IMR-90 (cell line): Measurements from ENCODE around the gene FXN. TPM values are rescaled to one million over a fixed set of nuclear protein-coding genes. Genes with fewer than 3 reads are reported as not detected.

Experiments
- ATAC-seq: fragments of 200-7000 bp; cut with Tn5 transposase; 2 replicates; pipeline ENCODE4 v1.9.1; 2020; ENCODE audit warnings: low read depth, mild to moderate bottlenecking, moderate library complexity
- BruUV-seq: library from RNA; stranded (reverse); fragments of 400-500 nt; replicated peaks from 2 replicates; lab custom pipeline; 2021; lab: Mats Ljungman, UMichigan
- CTCF ChIA-PET: fragments of 300-600 bp; formaldehyde crosslinking; extraction: SDS; loops from one replicate; lab custom pipeline; 2021; ENCODE audit warnings: antibody characterized with exemption; lab: Yijun Ruan, JAX
- POLR2A ChIA-PET: fragments of 300-600 bp; sonication (Branson Sonifier 250); formaldehyde crosslinking; loops from one replicate; lab custom pipeline; 2022; ENCODE audit warnings: antibody characterized with exemption; ENCODE audit not compliant: unreplicated experiment; lab: Charles Lee
- DNase-seq: peaks from one replicate; pipeline ENCODE4 v3.0.0; 2013
- H2AFZ ChIP-seq: replicated peaks from 2 replicates; pipeline ENCODE3; 2013; ENCODE audit warnings: low read length, mild to moderate bottlenecking; ENCODE audit not compliant: poor library complexity
- H2AK5ac ChIP-seq: 2 replicates; pipeline ENCODE4 v1.6.1; 2013; ENCODE audit warnings: low read depth, low read length, inconsistent platforms
- H2AK9ac ChIP-seq: replicated peaks from 2 replicates; pipeline ENCODE3; 2013; ENCODE audit warnings: mild to moderate bottlenecking, low read depth, low read length, moderate library complexity; ENCODE audit not compliant: poor library complexity
- H2BK120ac ChIP-seq: 2 replicates; pipeline ENCODE4 v1.6.1; 2013; ENCODE audit warnings: low read depth, low read length, inconsistent platforms
- H2BK15ac ChIP-seq: 3 replicates; pipeline ENCODE4 v1.6.1; 2013; ENCODE audit warnings: low read depth, low read length, inconsistent platforms
- H2BK20ac ChIP-seq: 2 replicates; pipeline ENCODE4 v1.6.1; 2013; ENCODE audit warnings: low read depth, mild to moderate bottlenecking, inconsistent platforms, low read length, moderate library complexity
- H2BK5ac ChIP-seq: 2 replicates; pipeline ENCODE4 v1.6.1; 2013; ENCODE audit warnings: mild to moderate bottlenecking, low read depth, low read length, inconsistent platforms; ENCODE audit not compliant: poor library complexity, severe bottlenecking
- H3K14ac ChIP-seq: replicated peaks from 2 replicates; pipeline ENCODE4 v1.6.1; 2013; ENCODE audit warnings: low read depth, low read length, inconsistent platforms
- H3K18ac ChIP-seq: 2 replicates; pipeline ENCODE4 v1.6.1; 2013; ENCODE audit warnings: low read depth, low read length, control low read depth
- H3K23ac ChIP-seq: 2 replicates; pipeline ENCODE4 v1.6.1; 2013; ENCODE audit warnings: low read depth, low read length, inconsistent platforms
- H3K27ac ChIP-seq: 2 replicates; pipeline ENCODE4 v1.5.1; 2013; ENCODE audit warnings: mild to moderate bottlenecking, control low read depth, low read length; ENCODE audit not compliant: insufficient read depth
- H3K27me3 ChIP-seq: 2 replicates; pipeline ENCODE4 v1.6.1; 2013; ENCODE audit warnings: low read length; ENCODE audit not compliant: control insufficient read depth, insufficient read depth
- H3K36me3 ChIP-seq: 2 replicates; pipeline ENCODE4 v1.6.1; 2013; ENCODE audit warnings: low read length, mixed read lengths; ENCODE audit not compliant: control insufficient read depth, insufficient read depth
- H3K4ac ChIP-seq: 2 replicates; pipeline ENCODE4 v1.6.1; 2013; ENCODE audit warnings: low read depth, low read length, inconsistent platforms
- H3K4me1 ChIP-seq: 2 replicates; pipeline ENCODE4 v1.6.1; 2013; ENCODE audit warnings: low read length, mixed read lengths; ENCODE audit not compliant: control insufficient read depth, insufficient read depth
- H3K4me2 ChIP-seq: 2 replicates; pipeline ENCODE4 v1.6.1; 2013; ENCODE audit warnings: low read depth, mild to moderate bottlenecking, control low read depth, low read length, moderate library complexity
- H3K4me3 ChIP-seq: 2 replicates; pipeline ENCODE4 v1.5.1; 2013; ENCODE audit warnings: low read depth, mild to moderate bottlenecking, control low read depth, low read length, moderate library complexity; ENCODE audit not compliant: insufficient read depth
- H3K56ac ChIP-seq: 2 replicates; pipeline ENCODE4 v1.6.1; 2013; ENCODE audit warnings: low read length, inconsistent platforms; ENCODE audit not compliant: insufficient read depth; ENCODE audit errors: extremely low read depth
- H3K79me1 ChIP-seq, 2 experiments: 2 replicates each; pipeline ENCODE4 v1.6.1; 2013; ENCODE audit warnings: low read length in 2 of 2, inconsistent platforms in 1 of 2, low read depth in 1 of 2
- H3K9ac ChIP-seq: 2 replicates; pipeline ENCODE4 v1.6.1; 2013; ENCODE audit warnings: low read depth, low read length, control low read depth
- H3K9me1 ChIP-seq: 2 replicates; pipeline ENCODE4 v1.6.1; 2013; ENCODE audit warnings: low read length, inconsistent platforms; ENCODE audit not compliant: insufficient read depth
- H3K9me3 ChIP-seq: 2 replicates; pipeline ENCODE4 v1.6.1; 2013; ENCODE audit warnings: low read length; ENCODE audit not compliant: control insufficient read depth, insufficient read depth
- H4K20me1 ChIP-seq: 2 replicates; pipeline ENCODE4 v1.6.1; 2013; ENCODE audit warnings: low read length, inconsistent platforms; ENCODE audit not compliant: insufficient read depth
- H4K5ac ChIP-seq: 2 replicates; pipeline ENCODE4 v1.6.1; 2013; ENCODE audit warnings: mild to moderate bottlenecking, low read depth, low read length, control low read depth
- H4K8ac ChIP-seq, 2 experiments: 2 replicates each; pipeline ENCODE4 v1.6.1; 2013; ENCODE audit warnings: low read depth in 2 of 2, low read length in 2 of 2, control low read depth in 1 of 2, inconsistent platforms in 1 of 2
- H4K91ac ChIP-seq: 2 replicates; pipeline ENCODE4 v1.6.1; 2013; ENCODE audit warnings: low read depth, low read length, inconsistent platforms; ENCODE audit not compliant: insufficient read depth
- BHLHE40 ChIP-seq: fragments of 150-350 bp; IDR thresholded peaks from 2 replicates; pipeline ENCODE4 v1.6.1; 2016; ENCODE audit warnings: mild to moderate bottlenecking, low read depth, low read length
- CEBPB ChIP-seq: IDR thresholded peaks from 2 replicates; pipeline ENCODE4 v1.6.1; 2012; ENCODE audit warnings: low read depth, low read length, improper control_type of control experiment
- CHD1 ChIP-seq: IDR thresholded peaks from 2 replicates; pipeline ENCODE4 v1.6.1; 2012; ENCODE audit warnings: low read depth, low read length, improper control_type of control experiment
- MAFK ChIP-seq: IDR thresholded peaks from 2 replicates; pipeline ENCODE4 v1.6.1; 2012; ENCODE audit warnings: low read depth, low read length, improper control_type of control experiment
- MAZ ChIP-seq: IDR thresholded peaks from 2 replicates; pipeline ENCODE4 v1.6.1; 2012; ENCODE audit warnings: low read depth, mild to moderate bottlenecking, low read length, improper control_type of control experiment, moderate library complexity, borderline replicate concordance
- MXI1 ChIP-seq: IDR thresholded peaks from 2 replicates; pipeline ENCODE4 v1.6.1; 2012; ENCODE audit warnings: low read depth, mild to moderate bottlenecking, low read length, moderate library complexity, borderline replicate concordance
- POLR2A ChIP-seq: IDR thresholded peaks from 2 replicates; pipeline ENCODE4 v1.6.1; 2012; ENCODE audit warnings: mild to moderate bottlenecking, low read depth, low read length
- RAD21 ChIP-seq: IDR thresholded peaks from 2 replicates; pipeline ENCODE4 v1.6.1; 2012; ENCODE audit warnings: low read length, improper control_type of control experiment
- RFX5 ChIP-seq: IDR thresholded peaks from 2 replicates; pipeline ENCODE4 v1.8.0; 2012; ENCODE audit warnings: low read depth, mild to moderate bottlenecking, low read length, moderate library complexity
- WGBS, 2 experiments: methylation state at CpG; one replicate each; pipeline versions ENCODE4 v1.1.5 to v1.1.7; 2013; ENCODE audit warnings: missing lambda C conversion rate in 2 of 2; ENCODE audit not compliant: insufficient read length in 1 of 2; ENCODE audit errors: extremely low coverage in 2 of 2; 5-methylcytosine and 5-hydroxymethylcytosine counted together
- dilution Hi-C: fragments of 300-500 bp; cut with HindIII; formaldehyde crosslinking; loops from one replicate; pipeline ENCODE4 v1.14.3; 2018; ENCODE audit warnings: low sequenced_read_pairs; ENCODE audit not compliant: unreplicated experiment
- in situ Hi-C: fragments of 300-500 bp; cut with MboI; formaldehyde crosslinking; loops from 3 replicates; pipeline ENCODE4 v1.14.3; 2019; ENCODE audit warnings: low sequenced_read_pairs, inconsistent platforms, mixed read lengths
- intact Hi-C: fragments of 100-400 bp; cut with micrococcal nuclease; formaldehyde crosslinking; loops from 2 replicates; pipeline ENCODE4 v1.10.0; 2022
- polyA plus RNA-seq, 3 experiments: library from polyadenylated mRNA; depleted of rRNA; stranded (reverse); fragments of >200 nt; gene quantifications; 2 replicates each; pipeline ENCODE4 v1.2.3, GENCODE V29; 2012; ENCODE audit warnings: low replicate concordance in 1 of 3
- total RNA-seq: library from RNA; depleted of rRNA; stranded (reverse); fragments of >200 nt; gene quantifications from 2 replicates; pipeline ENCODE4 v1.2.3, GENCODE V29; 2012

FXN gene
- total and polyA plus RNA-seq, 2 of the 4 experiments (the other 2 are of a cell fraction): 3.9 to 18.1 TPM

DNA sequence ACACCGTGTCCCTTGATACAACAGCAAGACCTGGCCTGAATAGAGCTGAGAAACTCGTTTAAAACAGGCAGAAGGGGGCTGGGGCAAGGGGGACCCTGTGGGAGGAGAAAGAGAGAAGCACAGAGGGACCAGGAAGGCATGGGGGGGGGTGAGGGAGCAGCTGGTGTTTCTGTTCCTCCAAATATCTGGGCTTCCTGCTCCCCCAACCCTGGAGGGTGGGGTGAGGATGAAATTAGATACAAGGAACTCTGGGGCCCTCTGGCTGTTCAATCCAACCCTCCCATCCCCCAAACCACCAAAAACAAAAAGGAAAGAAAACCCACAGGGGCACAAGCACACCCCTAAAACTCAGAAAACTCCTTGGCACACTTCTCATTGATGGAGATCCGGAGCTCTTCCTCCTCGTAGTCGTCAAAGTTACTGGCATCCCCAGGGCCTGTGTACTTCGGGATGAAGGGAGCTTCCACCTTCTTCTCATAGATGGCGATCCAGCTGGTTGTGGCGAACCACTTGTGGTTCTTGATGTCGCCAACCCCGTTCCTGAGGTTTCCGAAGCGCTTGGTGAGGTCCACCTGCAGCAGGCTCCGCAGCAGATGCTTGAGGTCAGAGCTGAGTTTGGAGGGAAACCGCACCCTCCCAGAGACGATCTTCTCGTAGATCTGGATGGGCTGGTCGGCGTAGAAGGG, 22.7 kb upstream of the FXN start:
- intact Hi-C loops: no loop called here
- H2BK20ac ChIP-seq: no peak overlapping the region
- no peak overlapping the region for H3K23ac ChIP-seq
- no peak overlapping the region for H2BK15ac ChIP-seq
- no peak overlapping the region for H2AFZ ChIP-seq
- H3K4me1 ChIP-seq: no peaks in the 10 kb centered on the region
- H3K79me1 ChIP-seq: no peaks in the 10 kb centered on the region
- BruUV-seq: no TSS peak
- no peaks in the 10 kb centered on the region for H3K9me1 ChIP-seq
- TF ChIP-seq CEBPB (no peak), MAZ (no peak), RAD21 (no peak), CHD1 (no peak), POLR2A (no peak), MAFK (no peak), MXI1 (no peak), BHLHE40 (no peak), RFX5 (no peak)
- in situ Hi-C loops: no loop called here
- H3K27ac ChIP-seq: no peak overlapping the region
- dilution Hi-C loops: no loop called here
- no peaks in the 10 kb centered on the region for H3K36me3 ChIP-seq
- CTCF ChIA-PET: no interaction called here
- H2AK9ac ChIP-seq: no peak overlapping the region
- no peak overlapping the region for H3K4me2 ChIP-seq
- H3K9me3 ChIP-seq: no peaks in the 10 kb centered on the region
- H3K18ac ChIP-seq: no peak overlapping the region
- no peak overlapping the region for H2BK5ac ChIP-seq
- H4K8ac ChIP-seq: no peak overlapping the region
- no peak overlapping the region for H4K5ac ChIP-seq
- H2AK5ac ChIP-seq: no peak overlapping the region
- ATAC-seq (no peak), DNase-seq (no peak)
- no peak overlapping the region for H3K4me3 ChIP-seq
- POLR2A ChIA-PET: no interaction called here
- no peak overlapping the region for H2BK120ac ChIP-seq
- no peak overlapping the region for H4K91ac ChIP-seq
- no peak overlapping the region for H3K56ac ChIP-seq
- peaks cover 10% of the 10 kb centered on the region for H3K27me3 ChIP-seq
- H3K4ac ChIP-seq: no peak overlapping the region
- no peak overlapping the region for H3K14ac ChIP-seq
- no peak overlapping the region for H3K9ac ChIP-seq
- WGBS, 2 experiments: 78% methylated on average over 12 of the region's 18 CpGs; no CpG with 5 or more reads in 1 of the 2 experiments
- no peaks in the 10 kb centered on the region for H4K20me1 ChIP-seq
